ENCODE data around the gene UGT1A8. TPM values are rescaled to one million over a fixed set of nuclear protein-coding genes. Genes with fewer than 3 reads are reported as not detected.

UGT1A8 gene
- total and polyA plus RNA-seq, 2 of the 4 experiments (the other 2 are of a cell fraction) = not detected

DNA sequence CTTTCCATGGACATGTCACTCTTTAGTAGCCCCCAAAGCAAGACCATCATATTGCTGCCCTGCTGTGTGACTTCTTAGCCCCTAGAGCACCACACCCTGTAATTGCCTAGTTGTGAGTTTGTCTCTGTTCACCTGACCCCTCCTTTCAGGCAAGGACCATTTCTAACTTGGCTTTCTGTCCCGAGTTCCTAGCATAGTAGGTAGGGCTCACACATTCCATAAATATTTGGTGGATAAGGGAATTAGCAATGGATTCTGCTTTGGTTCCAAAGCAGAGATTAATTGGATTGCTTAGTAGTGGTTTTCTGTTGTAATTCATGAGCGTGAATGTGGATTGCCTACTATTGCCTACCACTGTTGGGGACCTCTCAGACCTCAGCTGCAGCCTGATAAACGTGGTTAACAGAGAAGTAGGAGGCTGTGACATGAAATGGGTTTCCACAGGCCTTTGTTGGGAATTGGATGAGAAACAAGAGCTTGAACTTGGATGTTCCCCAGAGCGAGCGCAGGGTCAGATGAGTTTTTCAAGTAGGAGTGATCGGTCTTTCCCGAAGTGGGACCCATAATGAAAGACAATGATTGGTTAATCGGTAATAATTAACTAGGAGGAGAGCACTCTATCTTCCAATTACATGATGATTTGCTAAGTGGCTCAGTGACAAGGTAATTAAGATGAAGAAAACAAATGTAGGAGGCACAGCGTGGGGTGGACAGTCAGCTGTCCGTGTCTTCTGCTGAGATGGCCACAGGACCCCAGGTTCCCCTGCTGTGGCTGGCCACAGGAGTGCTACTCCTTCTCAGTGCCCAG lies 129.2 kb downstream of the UGT1A8 start:
- Histone ChIP-seq H3K4me1 (ENCODE audit: control insufficient read depth, insufficient read depth, low read length) (no peaks in the 10 kb centered on the region), H2BK15ac (ENCODE audit: low read depth, low read length) (no peak overlapping the region; the same call in 2 of the 3 replicates), H3K18ac (ENCODE audit: low read depth, low read length) (no peak overlapping the region), H3K27ac (ENCODE audit: insufficient read depth, low read length) (no peak overlapping the region), H3K4ac (ENCODE audit: low read depth, low read length) (no peak overlapping the region), H3K9ac (ENCODE audit: low read depth, low read length) (no peak overlapping the region), H3K9me3 (ENCODE audit: control insufficient read depth, insufficient read depth, low read length) (peaks cover 4% of the 10 kb centered on the region; the same call in 1 of the 2 replicates), H3K79me1 (ENCODE audit: low read depth in 1 of 2, low read length in 2 of 2) (no peaks in the 10 kb centered on the region), H4K5ac (ENCODE audit: low read depth, low read length) (no peak overlapping the region), H4K8ac (ENCODE audit: low read depth in 2 of 2, low read length in 2 of 2) (no peak overlapping the region), H3K27me3 (ENCODE audit: control insufficient read depth, insufficient read depth, low read length) (no peaks in the 10 kb centered on the region; the same call in 1 of the 2 replicates), H3K4me3 (ENCODE audit: insufficient read depth, low read depth, low read length) (no peak overlapping the region), H4K20me1 (ENCODE audit: insufficient read depth, low read length) (no peaks in the 10 kb centered on the region), H3K23ac (ENCODE audit: low read depth, low read length) (no peak overlapping the region), H2AK5ac (ENCODE audit: low read depth, low read length) (no peak overlapping the region), H3K4me2 (ENCODE audit: low read depth, low read length) (no peak overlapping the region), H2AFZ (replicated peaks; ENCODE audit: low read length, poor library complexity) (no peak overlapping the region), H2BK120ac (ENCODE audit: low read depth, low read length) (no peak overlapping the region), H3K56ac (ENCODE audit: extremely low read depth, insufficient read depth, low read length) (no peak overlapping the region), H2BK20ac (ENCODE audit: low read depth, low read length) (no peak overlapping the region), H4K91ac (ENCODE audit: insufficient read depth, low read depth, low read length) (no peak overlapping the region), H2BK5ac (ENCODE audit: low read depth, low read length, poor library complexity, severe bottlenecking) (no peak overlapping the region), H3K14ac (replicated peaks; ENCODE audit: low read depth, low read length) (no peak overlapping the region), H3K36me3 (ENCODE audit: control insufficient read depth, insufficient read depth, low read length) (no peaks in the 10 kb centered on the region), H3K9me1 (ENCODE audit: insufficient read depth, low read length) (no peaks in the 10 kb centered on the region), H2AK9ac (replicated peaks; ENCODE audit: low read depth, low read length, poor library complexity) (no peak overlapping the region)
- intact Hi-C loops (cut with micrococcal nuclease) = no loop called here
- DNase-seq (no peak), ATAC-seq (ENCODE audit: low read depth) (no peak)
- WGBS, 2 experiments (ENCODE audit: extremely low coverage in 2 of 2, insufficient read length in 1 of 2) = no CpG with 5 or more reads among the region's 10 CpGs
- CTCF ChIA-PET = interaction anchor here (0.6 kb wide), 1 partner anchor 16 kb away, joined by 3 read pairs; no protein-coding TSS in a partner anchor
- POLR2A ChIA-PET (ENCODE audit: unreplicated experiment) = no interaction called here
- in situ Hi-C loops (cut with MboI; ENCODE audit: low sequenced_read_pairs) = no loop called here
- BruUV-seq (replicated peaks) = no TSS peak
- dilution Hi-C loops (cut with HindIII; ENCODE audit: low sequenced_read_pairs, unreplicated experiment) = no loop called here
- no peak for TF ChIP-seq RAD21 (IDR thresholded peaks at IDR 0.05; ENCODE audit: low read length)
- no peak for TF ChIP-seq BHLHE40 (IDR thresholded peaks at IDR 0.05; ENCODE audit: low read depth, low read length)
- TF ChIP-seq, protein P1, sequence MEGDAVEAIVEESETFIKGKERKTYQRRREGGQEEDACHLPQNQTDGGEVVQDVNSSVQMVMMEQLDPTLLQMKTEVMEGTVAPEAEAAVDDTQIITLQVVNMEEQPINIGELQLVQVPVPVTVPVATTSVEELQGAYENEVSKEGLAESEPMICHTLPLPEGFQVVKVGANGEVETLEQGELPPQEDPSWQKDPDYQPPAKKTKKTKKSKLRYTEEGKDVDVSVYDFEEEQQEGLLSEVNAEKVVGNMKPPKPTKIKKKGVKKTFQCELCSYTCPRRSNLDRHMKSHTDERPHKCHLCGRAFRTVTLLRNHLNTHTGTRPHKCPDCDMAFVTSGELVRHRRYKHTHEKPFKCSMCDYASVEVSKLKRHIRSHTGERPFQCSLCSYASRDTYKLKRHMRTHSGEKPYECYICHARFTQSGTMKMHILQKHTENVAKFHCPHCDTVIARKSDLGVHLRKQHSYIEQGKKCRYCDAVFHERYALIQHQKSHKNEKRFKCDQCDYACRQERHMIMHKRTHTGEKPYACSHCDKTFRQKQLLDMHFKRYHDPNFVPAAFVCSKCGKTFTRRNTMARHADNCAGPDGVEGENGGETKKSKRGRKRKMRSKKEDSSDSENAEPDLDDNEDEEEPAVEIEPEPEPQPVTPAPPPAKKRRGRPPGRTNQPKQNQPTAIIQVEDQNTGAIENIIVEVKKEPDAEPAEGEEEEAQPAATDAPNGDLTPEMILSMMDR (conservative IDR thresholded peaks at IDR 0.05; ENCODE audit: low read depth, low read length) = no peak
- no peak for TF ChIP-seq MAZ (IDR thresholded peaks at IDR 0.05; ENCODE audit: borderline replicate concordance, low read depth, low read length)
- TF ChIP-seq MAFK (IDR thresholded peaks at IDR 0.05; ENCODE audit: low read depth, low read length) = no peak
- no peak for TF ChIP-seq RCOR1 (IDR thresholded peaks at IDR 0.05; ENCODE audit: insufficient replicate concordance, low read length)
- TF ChIP-seq SMC3 (IDR thresholded peaks at IDR 0.05; ENCODE audit: low read depth, low read length) = no peak
- TF ChIP-seq NFE2L2 (IDR thresholded peaks at IDR 0.05; ENCODE audit: low read depth, low read length) = no peak
- no peak for TF ChIP-seq CHD1 (IDR thresholded peaks at IDR 0.05; ENCODE audit: low read depth, low read length)
- TF ChIP-seq MXI1 (IDR thresholded peaks at IDR 0.05; ENCODE audit: borderline replicate concordance, low read depth, low read length) = no peak
- TF ChIP-seq CEBPB (IDR thresholded peaks at IDR 0.05; ENCODE audit: low read depth, low read length) = no peak
- TF ChIP-seq, protein P2, sequence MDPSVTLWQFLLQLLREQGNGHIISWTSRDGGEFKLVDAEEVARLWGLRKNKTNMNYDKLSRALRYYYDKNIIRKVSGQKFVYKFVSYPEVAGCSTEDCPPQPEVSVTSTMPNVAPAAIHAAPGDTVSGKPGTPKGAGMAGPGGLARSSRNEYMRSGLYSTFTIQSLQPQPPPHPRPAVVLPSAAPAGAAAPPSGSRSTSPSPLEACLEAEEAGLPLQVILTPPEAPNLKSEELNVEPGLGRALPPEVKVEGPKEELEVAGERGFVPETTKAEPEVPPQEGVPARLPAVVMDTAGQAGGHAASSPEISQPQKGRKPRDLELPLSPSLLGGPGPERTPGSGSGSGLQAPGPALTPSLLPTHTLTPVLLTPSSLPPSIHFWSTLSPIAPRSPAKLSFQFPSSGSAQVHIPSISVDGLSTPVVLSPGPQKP (IDR thresholded peaks at IDR 0.05; ENCODE audit: borderline replicate concordance, low read depth, low read length) = no peak

All from IMR-90 (cell line).